ENCODE data around the gene SDK2.

- TF ChIP-seq CTCF (IDR thresholded peaks at IDR 0.05; ENCODE audit: insufficient read depth, low read length) (no peak), POLR2AphosphoS5 (IDR thresholded peaks at IDR 0.05; ENCODE audit: low read depth) (no peak), GABPA (IDR thresholded peaks at IDR 0.05; ENCODE audit: low read depth) (no peak)
Observed at GRCh38 chr17:73616873-73617404, 27.3 kb downstream of the SDK2 start.
